Activated CD8-positive, alpha-beta memory T cell treated with anti-CD3 and anti-CD28 coated beads for 4 hours (primary cell): ENCODE measurements around the gene IPO7.

Experiments used
- DNase-seq, 2 donors: peaks; one replicate each; pipeline ENCODE4 v3.0.0-alpha.2; 2020; ENCODE audit warnings: low read depth in 2 of 2

The IPO7 gene

DNA sequence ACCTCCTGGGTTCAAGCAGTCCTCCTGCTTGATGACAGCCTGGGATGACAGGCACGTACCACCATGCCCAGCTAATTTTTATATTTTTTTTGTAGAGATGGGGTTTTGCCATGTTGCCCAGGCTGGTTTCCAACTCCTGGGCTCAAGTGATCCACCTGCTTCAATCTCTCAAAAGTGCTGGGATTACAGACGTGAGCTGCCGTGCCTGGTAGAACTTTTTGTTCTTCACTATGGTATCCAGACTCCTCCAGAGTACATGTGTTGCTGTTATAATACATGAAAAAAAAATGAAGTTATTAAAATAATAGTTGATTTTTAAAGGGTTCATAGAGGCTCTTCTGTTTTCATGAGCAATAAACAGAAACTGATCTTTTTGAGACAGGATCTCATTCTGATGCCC is 105.9 kb downstream of the IPO7 start:
- no peak for DNase-seq

DNA sequence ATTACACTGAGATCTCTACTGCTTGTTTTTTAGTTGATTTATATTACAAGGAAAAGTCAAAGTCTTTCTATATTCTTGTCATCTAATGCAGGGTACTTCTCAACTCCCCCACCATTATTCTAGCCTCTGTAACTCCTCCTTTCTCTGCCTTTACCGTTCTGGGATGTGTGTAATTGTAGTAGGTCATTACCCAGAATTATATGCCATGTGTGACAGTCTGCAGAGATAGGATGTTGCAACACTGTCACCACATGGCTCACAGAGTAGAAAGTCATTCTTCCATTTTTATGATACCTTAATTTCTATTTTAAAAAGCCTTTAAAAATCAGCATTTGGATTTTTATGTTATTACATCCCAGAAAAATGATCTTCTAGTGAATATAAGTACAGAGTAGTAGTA is 109.0 kb downstream of the IPO7 start:
- no peak for DNase-seq

DNA sequence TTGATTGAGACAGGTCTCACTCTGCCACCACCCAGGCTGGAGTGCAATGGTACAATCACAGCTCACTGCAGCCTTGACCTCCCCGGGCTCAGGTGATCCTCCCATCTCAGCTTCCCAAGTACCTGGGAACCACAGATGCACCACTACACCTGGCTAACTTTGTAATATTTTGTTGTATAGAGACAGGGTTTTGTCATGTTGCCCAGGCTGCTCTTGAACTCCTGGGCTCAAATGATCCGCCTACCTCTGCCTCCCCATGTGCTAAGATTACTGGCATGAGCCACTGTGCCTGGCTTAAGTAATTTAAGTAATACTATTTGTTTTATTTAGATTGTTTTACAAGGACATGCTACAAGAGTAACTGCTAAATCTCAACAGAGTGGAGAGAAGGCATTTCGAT is 109.9 kb downstream of the IPO7 start:
- DNase-seq: no peak

GRCh38 chr11:9495803-9496514 is 111.5 kb downstream of the IPO7 start:
- no peak for DNase-seq
